ENCODE data around the gene AMH. TPM values are rescaled to one million over a fixed set of nuclear protein-coding genes. Genes with fewer than 3 reads are reported as not detected.

The AMH gene
- total and polyA plus RNA-seq, 2 of the 13 experiments (the other 11 are each of a cell fraction or from before 2014, with no cell fraction given): 0.03 to 0.18 TPM

GRCh38 chr19:2287585-2288337 lies 38.6 kb downstream of the AMH start (continued):
- no peak for TF ChIP-seq SAFB2 (CRISPR knock-in tag; IDR thresholded peaks at IDR 0.05; ENCODE audit: borderline replicate concordance, low read depth)
- TF ChIP-seq GZF1 (CRISPR knock-in tag; IDR thresholded peaks at IDR 0.05): no peak
- no peak for TF ChIP-seq ZBTB3 (CRISPR knock-in tag; IDR thresholded peaks at IDR 0.05; ENCODE audit: borderline replicate concordance, low read depth)
- TF ChIP-seq ZNF383 (CRISPR knock-in tag; IDR thresholded peaks at IDR 0.05; ENCODE audit: borderline replicate concordance): no peak
- TF ChIP-seq NFATC3 (CRISPR knock-in tag; IDR thresholded peaks at IDR 0.05): no peak
- TF ChIP-seq, protein P1, sequence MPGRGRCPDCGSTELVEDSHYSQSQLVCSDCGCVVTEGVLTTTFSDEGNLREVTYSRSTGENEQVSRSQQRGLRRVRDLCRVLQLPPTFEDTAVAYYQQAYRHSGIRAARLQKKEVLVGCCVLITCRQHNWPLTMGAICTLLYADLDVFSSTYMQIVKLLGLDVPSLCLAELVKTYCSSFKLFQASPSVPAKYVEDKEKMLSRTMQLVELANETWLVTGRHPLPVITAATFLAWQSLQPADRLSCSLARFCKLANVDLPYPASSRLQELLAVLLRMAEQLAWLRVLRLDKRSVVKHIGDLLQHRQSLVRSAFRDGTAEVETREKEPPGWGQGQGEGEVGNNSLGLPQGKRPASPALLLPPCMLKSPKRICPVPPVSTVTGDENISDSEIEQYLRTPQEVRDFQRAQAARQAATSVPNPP (CRISPR knock-in tag; IDR thresholded peaks at IDR 0.05): no peak
- no peak for TF ChIP-seq JUND (CRISPR knock-in tag; IDR thresholded peaks at IDR 0.05)
- no peak for TF ChIP-seq RBM22 (optimal IDR thresholded peaks at IDR 0.05; ENCODE audit: low read length)
- no peak for TF ChIP-seq ZNF362 (CRISPR knock-in tag; IDR thresholded peaks at IDR 0.05; ENCODE audit: borderline replicate concordance)
- TF ChIP-seq RELA (CRISPR knock-in tag; IDR thresholded peaks at IDR 0.05): no peak
- TF ChIP-seq, protein P2, sequence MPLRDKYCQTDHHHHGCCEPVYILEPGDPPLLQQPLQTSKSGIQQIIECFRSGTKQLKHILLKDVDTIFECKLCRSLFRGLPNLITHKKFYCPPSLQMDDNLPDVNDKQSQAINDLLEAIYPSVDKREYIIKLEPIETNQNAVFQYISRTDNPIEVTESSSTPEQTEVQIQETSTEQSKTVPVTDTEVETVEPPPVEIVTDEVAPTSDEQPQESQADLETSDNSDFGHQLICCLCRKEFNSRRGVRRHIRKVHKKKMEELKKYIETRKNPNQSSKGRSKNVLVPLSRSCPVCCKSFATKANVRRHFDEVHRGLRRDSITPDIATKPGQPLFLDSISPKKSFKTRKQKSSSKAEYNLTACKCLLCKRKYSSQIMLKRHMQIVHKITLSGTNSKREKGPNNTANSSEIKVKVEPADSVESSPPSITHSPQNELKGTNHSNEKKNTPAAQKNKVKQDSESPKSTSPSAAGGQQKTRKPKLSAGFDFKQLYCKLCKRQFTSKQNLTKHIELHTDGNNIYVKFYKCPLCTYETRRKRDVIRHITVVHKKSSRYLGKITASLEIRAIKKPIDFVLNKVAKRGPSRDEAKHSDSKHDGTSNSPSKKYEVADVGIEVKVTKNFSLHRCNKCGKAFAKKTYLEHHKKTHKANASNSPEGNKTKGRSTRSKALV (CRISPR knock-in tag; IDR thresholded peaks at IDR 0.05): no peak
- no peak for TF ChIP-seq ATF7 (IDR thresholded peaks at IDR 0.05)
- no peak for TF ChIP-seq ATF7 (CRISPR knock-in tag; IDR thresholded peaks at IDR 0.05)
- TF ChIP-seq TP53 (CRISPR knock-in tag; conservative IDR thresholded peaks at IDR 0.05): no peak
- TF ChIP-seq DNMT3B (CRISPR knock-in tag; conservative IDR thresholded peaks at IDR 0.05): no peak
- TF ChIP-seq, protein P3, sequence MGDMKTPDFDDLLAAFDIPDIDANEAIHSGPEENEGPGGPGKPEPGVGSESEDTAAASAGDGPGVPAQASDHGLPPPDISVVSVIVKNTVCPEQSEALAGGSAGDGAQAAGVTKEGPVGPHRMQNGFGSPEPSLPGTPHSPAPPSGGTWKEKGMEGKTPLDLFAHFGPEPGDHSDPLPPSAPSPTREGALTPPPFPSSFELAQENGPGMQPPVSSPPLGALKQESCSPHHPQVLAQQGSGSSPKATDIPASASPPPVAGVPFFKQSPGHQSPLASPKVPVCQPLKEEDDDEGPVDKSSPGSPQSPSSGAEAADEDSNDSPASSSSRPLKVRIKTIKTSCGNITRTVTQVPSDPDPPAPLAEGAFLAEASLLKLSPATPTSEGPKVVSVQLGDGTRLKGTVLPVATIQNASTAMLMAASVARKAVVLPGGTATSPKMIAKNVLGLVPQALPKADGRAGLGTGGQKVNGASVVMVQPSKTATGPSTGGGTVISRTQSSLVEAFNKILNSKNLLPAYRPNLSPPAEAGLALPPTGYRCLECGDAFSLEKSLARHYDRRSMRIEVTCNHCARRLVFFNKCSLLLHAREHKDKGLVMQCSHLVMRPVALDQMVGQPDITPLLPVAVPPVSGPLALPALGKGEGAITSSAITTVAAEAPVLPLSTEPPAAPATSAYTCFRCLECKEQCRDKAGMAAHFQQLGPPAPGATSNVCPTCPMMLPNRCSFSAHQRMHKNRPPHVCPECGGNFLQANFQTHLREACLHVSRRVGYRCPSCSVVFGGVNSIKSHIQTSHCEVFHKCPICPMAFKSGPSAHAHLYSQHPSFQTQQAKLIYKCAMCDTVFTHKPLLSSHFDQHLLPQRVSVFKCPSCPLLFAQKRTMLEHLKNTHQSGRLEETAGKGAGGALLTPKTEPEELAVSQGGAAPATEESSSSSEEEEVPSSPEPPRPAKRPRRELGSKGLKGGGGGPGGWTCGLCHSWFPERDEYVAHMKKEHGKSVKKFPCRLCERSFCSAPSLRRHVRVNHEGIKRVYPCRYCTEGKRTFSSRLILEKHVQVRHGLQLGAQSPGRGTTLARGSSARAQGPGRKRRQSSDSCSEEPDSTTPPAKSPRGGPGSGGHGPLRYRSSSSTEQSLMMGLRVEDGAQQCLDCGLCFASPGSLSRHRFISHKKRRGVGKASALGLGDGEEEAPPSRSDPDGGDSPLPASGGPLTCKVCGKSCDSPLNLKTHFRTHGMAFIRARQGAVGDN (CRISPR knock-in tag; IDR thresholded peaks at IDR 0.05): no peak
- TF ChIP-seq NR2F2 (IDR thresholded peaks at IDR 0.05; ENCODE audit: borderline replicate concordance, low read depth): no peak
- TF ChIP-seq ZNF713 (CRISPR knock-in tag; IDR thresholded peaks at IDR 0.05): no peak
- no peak for TF ChIP-seq ZNF264 (CRISPR knock-in tag; IDR thresholded peaks at IDR 0.05)
- TF ChIP-seq ZNF235 (CRISPR knock-in tag; IDR thresholded peaks at IDR 0.05; ENCODE audit: borderline replicate concordance): 0 out of 2 replicates have a peak, but pooled peaks have one; percentile 46
- no peak for TF ChIP-seq ZKSCAN8 (CRISPR knock-in tag; IDR thresholded peaks at IDR 0.05; ENCODE audit: borderline replicate concordance)
- TF ChIP-seq KDM4B (CRISPR knock-in tag; IDR thresholded peaks at IDR 0.05): no peak
- TF ChIP-seq HDAC6 (IDR thresholded peaks at IDR 0.05; ENCODE audit: low read depth, low read length): no peak

Measured in HepG2 (cell line).